ENCODE measurements around the gene PPT2.

- TF ChIP-seq CTCF (IDR thresholded peaks at IDR 0.05) = no peak
- no peak for TF ChIP-seq SP1 (CRISPR knock-in tag; conservative IDR thresholded peaks at IDR 0.05)
- TF ChIP-seq, protein P1, sequence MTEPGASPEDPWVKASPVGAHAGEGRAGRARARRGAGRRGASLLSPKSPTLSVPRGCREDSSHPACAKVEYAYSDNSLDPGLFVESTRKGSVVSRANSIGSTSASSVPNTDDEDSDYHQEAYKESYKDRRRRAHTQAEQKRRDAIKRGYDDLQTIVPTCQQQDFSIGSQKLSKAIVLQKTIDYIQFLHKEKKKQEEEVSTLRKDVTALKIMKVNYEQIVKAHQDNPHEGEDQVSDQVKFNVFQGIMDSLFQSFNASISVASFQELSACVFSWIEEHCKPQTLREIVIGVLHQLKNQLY (CRISPR knock-in tag; IDR thresholded peaks at IDR 0.05) = no peak
- TF ChIP-seq, protein P2, sequence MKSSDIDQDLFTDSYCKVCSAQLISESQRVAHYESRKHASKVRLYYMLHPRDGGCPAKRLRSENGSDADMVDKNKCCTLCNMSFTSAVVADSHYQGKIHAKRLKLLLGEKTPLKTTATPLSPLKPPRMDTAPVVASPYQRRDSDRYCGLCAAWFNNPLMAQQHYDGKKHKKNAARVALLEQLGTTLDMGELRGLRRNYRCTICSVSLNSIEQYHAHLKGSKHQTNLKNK (CRISPR knock-in tag; IDR thresholded peaks at IDR 0.05) = no peak
- TF ChIP-seq TEAD1 (CRISPR knock-in tag; IDR thresholded peaks at IDR 0.05) = no peak
- TF ChIP-seq ETV6 (CRISPR knock-in tag; IDR thresholded peaks at IDR 0.05) = no peak
- no peak for TF ChIP-seq OVOL2 (CRISPR knock-in tag; IDR thresholded peaks at IDR 0.05; ENCODE audit: borderline replicate concordance)
- TF ChIP-seq, protein P3, sequence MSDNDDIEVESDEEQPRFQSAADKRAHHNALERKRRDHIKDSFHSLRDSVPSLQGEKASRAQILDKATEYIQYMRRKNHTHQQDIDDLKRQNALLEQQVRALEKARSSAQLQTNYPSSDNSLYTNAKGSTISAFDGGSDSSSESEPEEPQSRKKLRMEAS (CRISPR knock-in tag; IDR thresholded peaks at IDR 0.05) = no peak
- no peak for TF ChIP-seq TEAD4 (CRISPR knock-in tag; IDR thresholded peaks at IDR 0.05)
- TF ChIP-seq ZNF219 (CRISPR knock-in tag; IDR thresholded peaks at IDR 0.05; ENCODE audit: borderline replicate concordance) = no peak
- TF ChIP-seq ZNF281 (CRISPR knock-in tag; IDR thresholded peaks at IDR 0.05) = no peak
Measured at GRCh38 chr6:32151181-32151862, 2.6 kb upstream of the PPT2 start.

Measured in WTC11 (cell line).